K562 (cell line): Measurements from ENCODE around the gene ENOX2. TPM values are rescaled to one million over a fixed set of nuclear protein-coding genes. Genes with fewer than 3 reads are reported as not detected.

ENCODE experiments used
- ATAC-seq: fragments of 200-7000 bp; cut with Tn5 transposase; 3 replicates; pipeline ENCODE4 v1.9.1; 2020; ENCODE audit warnings: moderate library complexity
- BruUV-seq: library from RNA; stranded (reverse); fragments of 400-500 nt; replicated peaks from 2 replicates; lab custom pipeline; 2021; lab: Mats Ljungman, UMichigan
- CTCF ChIA-PET: fragments of 300-600 bp; formaldehyde crosslinking; extraction: SDS; loops from one replicate; lab custom pipeline; 2021; ENCODE audit warnings: low intra/inter-chr PET ratio; lab: Yijun Ruan, JAX
- POLR2A ChIA-PET: fragments of 300-600, 350-650 bp; sonication (Branson Sonifier 250); formaldehyde crosslinking; extraction: SDS; loops from one replicate; lab custom pipeline; 2021; ENCODE audit warnings: antibody characterized with exemption, inconsistent platforms; lab: Yijun Ruan, JAX
- DNase-seq, 4 experiments: peaks; one replicate each; pipeline versions ENCODE4 v3.0.0 to v3.0.0-alpha.2; 2011 to 2018; ENCODE audit warnings: low spot score in 3 of 4, mixed read lengths in 3 of 4; ENCODE audit errors: extremely low read depth in 1 of 4
- FAIRE-seq: peaks from 2 replicates; lab custom pipeline; 2011; peaks lifted over from hg19 to GRCh38; lab: Jason Lieb, UNC
- H2AFZ ChIP-seq: 2 replicates; pipeline ENCODE4 v1.6.0; 2011; ENCODE audit warnings: low read depth, low read length, control low read depth, inconsistent platforms
- H3K27ac ChIP-seq: fragments of 200-600 bp; 3 replicates; pipeline ENCODE4 v1.8.0; 2011; ENCODE audit warnings: low read depth, mild to moderate bottlenecking, control low read depth, inconsistent platforms, low read length, moderate library complexity, mixed read lengths; ENCODE audit errors: extremely low read depth
- H3K27me3 ChIP-seq, 2 experiments: fragments of 300-600 bp in 1 of 2; 2 replicates in 1 of 2; 3 replicates in 1 of 2; pipeline versions ENCODE4 v1.6.0 to v1.8.0; 2011; ENCODE audit warnings: inconsistent platforms in 2 of 2, low read length in 2 of 2, mild to moderate bottlenecking in 1 of 2, mixed read lengths in 1 of 2, moderate library complexity in 1 of 2; ENCODE audit not compliant: control insufficient read depth in 2 of 2, insufficient read depth in 2 of 2
- H3K36me3 ChIP-seq: fragments of 300-600 bp; 3 replicates; pipeline ENCODE4 v1.8.0; 2011; ENCODE audit warnings: mild to moderate bottlenecking, low read length, inconsistent platforms; ENCODE audit not compliant: control insufficient read depth, insufficient read depth
- H3K4me1 ChIP-seq, 2 experiments: fragments of 200-600 bp in 1 of 2; replicated peaks in 1 of 2; 2 replicates in 1 of 2; 3 replicates in 1 of 2; pipeline versions ENCODE4 v1.5.1 to v1.8.0; 2011; ENCODE audit warnings: inconsistent platforms in 2 of 2, low read length in 2 of 2, mild to moderate bottlenecking in 1 of 2, mixed read lengths in 1 of 2, moderate library complexity in 1 of 2; ENCODE audit not compliant: control insufficient read depth in 2 of 2, insufficient read depth in 2 of 2
- H3K4me2 ChIP-seq: 2 replicates; pipeline ENCODE4 v1.6.1; 2011; ENCODE audit warnings: low read length, control low read depth, inconsistent platforms, mixed read lengths; ENCODE audit not compliant: insufficient read depth
- H3K4me3 ChIP-seq: fragments of 200-600 bp; sonication (generic), shearing (Covaris generic); 2 replicates; pipeline ENCODE4 v1.5.1; 2016; ENCODE audit warnings: control low read depth, inconsistent platforms
- H3K79me2 ChIP-seq: fragments of 200-600 bp; 3 replicates; pipeline ENCODE4 v1.8.0; 2011; ENCODE audit warnings: low read length, inconsistent platforms; ENCODE audit not compliant: control insufficient read depth, insufficient read depth
- H3K9ac ChIP-seq, 2 experiments: 2 replicates each; pipeline versions ENCODE4 v1.6.0 to v1.6.1; 2011; ENCODE audit warnings: low read depth in 2 of 2, low read length in 2 of 2, control low read depth in 1 of 2, inconsistent platforms in 1 of 2, mild to moderate bottlenecking in 1 of 2, mixed read lengths in 1 of 2; ENCODE audit not compliant: insufficient read depth in 1 of 2
- H3K9me1 ChIP-seq: one replicate; pipeline ENCODE4 v1.6.0; 2011; ENCODE audit warnings: inconsistent platforms, mild to moderate bottlenecking, low read length, moderate library complexity; ENCODE audit not compliant: control insufficient read depth, insufficient read depth
- H3K9me3 ChIP-seq: replicated peaks from 2 replicates; pipeline ENCODE4 v1.5.1; 2011; ENCODE audit warnings: low read depth, low read length, inconsistent platforms; ENCODE audit not compliant: control insufficient read depth, insufficient read depth
- H4K20me1 ChIP-seq: replicated peaks from 2 replicates; pipeline ENCODE4 v1.6.1; 2011; ENCODE audit warnings: low read length, inconsistent platforms, mixed read lengths; ENCODE audit not compliant: control insufficient read depth, insufficient read depth
- GABPB1 ChIP-seq: sonication (generic); formaldehyde crosslinking; IDR thresholded peaks from 2 replicates; pipeline ENCODE4 v1.8.0; 2022; ENCODE audit warnings: mild to moderate bottlenecking, missing genetic modification reagents
- ZBTB8A ChIP-seq: fragments of 450-650 bp; IDR thresholded peaks from 2 replicates; pipeline ENCODE4 v1.6.1; 2018; ENCODE audit warnings: mild to moderate bottlenecking, moderate library complexity; ENCODE audit not compliant: partially characterized antibody
- WGBS: fragments of 100-300 bp; shearing (Covaris generic); methylation state at CpG from one replicate; pipeline ENCODE4 v1.1.6; 2016; ENCODE audit warnings: low coverage, mixed read lengths; ENCODE audit not compliant: insufficient coverage; ENCODE audit errors: missing lambda C conversion rate; 5-methylcytosine and 5-hydroxymethylcytosine counted together
- in situ Hi-C: fragments of 300-500 bp; cut with MboI; formaldehyde crosslinking; loops from 4 replicates; pipeline ENCODE4 v1.15.0; 2018; ENCODE audit warnings: inconsistent platforms, mixed read lengths
- intact Hi-C: fragments of 100-400 bp; cut with micrococcal nuclease; formaldehyde crosslinking; loops from 2 replicates; pipeline ENCODE4 v1.14.2; 2022
- polyA plus RNA-seq, 8 experiments: library from polyadenylated mRNA; depleted of rRNA in 4 of 8; stranded (reverse) in 5 of 8; unstranded in 3 of 8; fragments of >200 nt; fragmentation: Nextera tagmentation in 2 of 8; fragmentation: Illumina TruSeq in 1 of 8; extraction: Ambion mirVana in 2 of 8; extraction: Trizol in 1 of 8; gene quantifications; 2 replicates each; pipeline versions ENCODE4 v1.2.1 to v1.2.3, GENCODE V29; 2011 to 2014; ENCODE audit warnings: inconsistent platforms in 1 of 8, missing spikeins in 1 of 8
- total RNA-seq, 7 experiments: library from RNA; depleted of rRNA in 6 of 7; stranded (reverse); fragments of >200 nt in 6 of 7; fragmentation: Illumina TruSeq in 2 of 7; extraction: Trizol in 2 of 7; gene quantifications; 2 replicates each; pipeline versions ENCODE4 v1.2.1 to v1.2.3, GENCODE V29; 2011 to 2021; ENCODE audit warnings: low replicate concordance in 1 of 7
- TF ChIP-seq, protein P1 (sequence below): sonication (generic); formaldehyde crosslinking; IDR thresholded peaks from 2 replicates; pipeline ENCODE4 v1.8.1; 2023; ENCODE audit warnings: mild to moderate bottlenecking, missing genetic modification reagents
- TF ChIP-seq, protein P2 (sequence below): sonication (generic); formaldehyde crosslinking; IDR thresholded peaks from 2 replicates; pipeline ENCODE4 v1.8.0; 2022; ENCODE audit warnings: missing genetic modification reagents, mild to moderate bottlenecking, borderline replicate concordance

Gene ENOX2
- total and polyA plus RNA-seq, 9 of the 15 experiments (the other 6 are each of a cell fraction or from before 2014, with no cell fraction given) = 6.1 to 24.0 (median 13.8) TPM

DNA sequence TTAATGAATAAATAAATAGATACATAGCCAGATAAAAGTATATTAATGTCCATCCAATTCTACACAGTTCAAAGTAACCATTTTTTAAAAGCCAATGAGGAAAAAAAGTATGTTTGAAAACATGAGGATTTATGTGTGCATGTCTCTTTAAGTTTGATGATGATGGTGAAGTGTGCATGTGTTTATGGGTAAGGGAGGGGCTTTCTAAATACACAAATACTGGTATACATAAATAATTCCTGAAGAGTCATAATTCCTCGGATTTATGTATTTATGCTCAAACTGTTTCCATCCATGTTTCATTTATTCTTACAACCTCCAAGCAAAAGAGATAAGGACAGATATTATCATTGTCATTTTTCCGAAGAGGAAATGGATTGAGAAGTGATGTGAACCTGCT, 75.4 kb downstream of the ENOX2 start:
- peaks cover 0 to 23% of the 10 kb centered on the region in 2 experiments; a peak in 2 of 5 replicates for H3K4me1 ChIP-seq
- POLR2A ChIA-PET = no interaction called here
- H3K27ac ChIP-seq = no peak overlapping the region
- ATAC-seq = no peak
- H2AFZ ChIP-seq = no peak overlapping the region
- TF ChIP-seq GABPB1 (CRISPR knock-in tag) (no peak), ZBTB8A (no peak)
- TF ChIP-seq, protein P1, sequence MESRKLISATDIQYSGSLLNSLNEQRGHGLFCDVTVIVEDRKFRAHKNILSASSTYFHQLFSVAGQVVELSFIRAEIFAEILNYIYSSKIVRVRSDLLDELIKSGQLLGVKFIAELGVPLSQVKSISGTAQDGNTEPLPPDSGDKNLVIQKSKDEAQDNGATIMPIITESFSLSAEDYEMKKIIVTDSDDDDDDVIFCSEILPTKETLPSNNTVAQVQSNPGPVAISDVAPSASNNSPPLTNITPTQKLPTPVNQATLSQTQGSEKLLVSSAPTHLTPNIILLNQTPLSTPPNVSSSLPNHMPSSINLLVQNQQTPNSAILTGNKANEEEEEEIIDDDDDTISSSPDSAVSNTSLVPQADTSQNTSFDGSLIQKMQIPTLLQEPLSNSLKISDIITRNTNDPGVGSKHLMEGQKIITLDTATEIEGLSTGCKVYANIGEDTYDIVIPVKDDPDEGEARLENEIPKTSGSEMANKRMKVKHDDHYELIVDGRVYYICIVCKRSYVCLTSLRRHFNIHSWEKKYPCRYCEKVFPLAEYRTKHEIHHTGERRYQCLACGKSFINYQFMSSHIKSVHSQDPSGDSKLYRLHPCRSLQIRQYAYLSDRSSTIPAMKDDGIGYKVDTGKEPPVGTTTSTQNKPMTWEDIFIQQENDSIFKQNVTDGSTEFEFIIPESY (CRISPR knock-in tag) = no peak
- TF ChIP-seq, protein P2, sequence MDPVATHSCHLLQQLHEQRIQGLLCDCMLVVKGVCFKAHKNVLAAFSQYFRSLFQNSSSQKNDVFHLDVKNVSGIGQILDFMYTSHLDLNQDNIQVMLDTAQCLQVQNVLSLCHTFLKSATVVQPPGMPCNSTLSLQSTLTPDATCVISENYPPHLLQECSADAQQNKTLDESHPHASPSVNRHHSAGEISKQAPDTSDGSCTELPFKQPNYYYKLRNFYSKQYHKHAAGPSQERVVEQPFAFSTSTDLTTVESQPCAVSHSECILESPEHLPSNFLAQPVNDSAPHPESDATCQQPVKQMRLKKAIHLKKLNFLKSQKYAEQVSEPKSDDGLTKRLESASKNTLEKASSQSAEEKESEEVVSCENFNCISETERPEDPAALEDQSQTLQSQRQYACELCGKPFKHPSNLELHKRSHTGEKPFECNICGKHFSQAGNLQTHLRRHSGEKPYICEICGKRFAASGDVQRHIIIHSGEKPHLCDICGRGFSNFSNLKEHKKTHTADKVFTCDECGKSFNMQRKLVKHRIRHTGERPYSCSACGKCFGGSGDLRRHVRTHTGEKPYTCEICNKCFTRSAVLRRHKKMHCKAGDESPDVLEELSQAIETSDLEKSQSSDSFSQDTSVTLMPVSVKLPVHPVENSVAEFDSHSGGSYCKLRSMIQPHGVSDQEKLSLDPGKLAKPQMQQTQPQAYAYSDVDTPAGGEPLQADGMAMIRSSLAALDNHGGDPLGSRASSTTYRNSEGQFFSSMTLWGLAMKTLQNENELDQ (CRISPR knock-in tag) = no peak
- no peaks in the 10 kb centered on the region for H3K36me3 ChIP-seq
- no peaks in the 10 kb centered on the region for H3K9me3 ChIP-seq
- H3K9me1 ChIP-seq = no peaks in the 10 kb centered on the region
- no peaks in the 10 kb centered on the region for H3K79me2 ChIP-seq
- H4K20me1 ChIP-seq = no peaks in the 10 kb centered on the region
- no peak overlapping the region for H3K4me2 ChIP-seq
- H3K27me3 ChIP-seq = no peaks in the 10 kb centered on the region
- no peak overlapping the region for H3K9ac ChIP-seq
- BruUV-seq = no TSS peak
- WGBS = 47% methylated on average over 2 of the region's 2 CpGs
- DNase-seq = no peak
- CTCF ChIA-PET = no interaction called here
- no peak for FAIRE-seq
- no peak overlapping the region for H3K4me3 ChIP-seq
- intact Hi-C loops = no loop called here
- in situ Hi-C loops = no loop called here
